ENCODE measurements around the gene USP34. TPM values are rescaled to one million over a fixed set of nuclear protein-coding genes. Genes with fewer than 3 reads are reported as not detected.

The USP34 gene
- total RNA-seq, 1 experiment from 2014 or later, result 76.3 TPM

DNA sequence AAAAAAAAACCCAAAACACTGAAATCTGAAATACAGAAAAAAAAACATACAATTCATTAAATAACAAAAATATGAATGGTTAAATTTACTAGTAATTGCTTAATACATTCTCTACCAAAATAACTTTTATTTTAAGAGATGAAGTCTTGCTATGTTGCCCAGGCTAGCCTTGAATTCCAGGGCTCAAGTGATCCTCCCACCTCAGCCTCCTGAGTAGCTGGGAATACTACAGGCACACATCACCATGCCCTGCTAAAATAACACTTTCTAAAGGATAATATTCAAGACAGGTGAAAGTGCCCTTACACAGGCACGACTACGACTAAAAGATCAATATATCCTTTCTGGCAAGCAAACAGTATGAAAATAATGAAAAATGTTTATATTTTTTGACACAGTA, 9.5 kb downstream of the USP34 start:
- Histone ChIP-seq H3K4me2 (ENCODE audit: low read length) (no peak overlapping the region), H3K36me3 (ENCODE audit: control insufficient read depth in 1 of 2, insufficient read depth in 2 of 2, low read length in 2 of 2) (no peaks in the 10 kb centered on the region), H3K4me1 (ENCODE audit: control insufficient read depth in 1 of 2, insufficient read depth in 2 of 2, low read length in 2 of 2) (peaks cover 22 to 40% of the 10 kb centered on the region in 2 experiments), H3K79me2 (ENCODE audit: insufficient read depth, low read length) (peaks cover 99% of the 10 kb centered on the region), H2AFZ (ENCODE audit: low read depth, low read length, poor library complexity, severe bottlenecking) (no peak overlapping the region), H3K9me3 (ENCODE audit: control insufficient read depth in 1 of 2, insufficient read depth in 1 of 2, low read depth in 1 of 2, low read length in 2 of 2) (no peaks in the 10 kb centered on the region), H3K27ac (ENCODE audit: low read depth, low read length) (no peak overlapping the region), H3K9me2 (ENCODE audit: insufficient read depth) (no peaks in the 10 kb centered on the region), H3K9ac (ENCODE audit: low read length) (no peak overlapping the region), H3K27me3 (ENCODE audit: insufficient read depth, low read length) (no peaks in the 10 kb centered on the region), H3K4me3 (replicated peaks in 1 of 2; ENCODE audit: low read depth in 1 of 2, low read length in 2 of 2) (no peak overlapping the region), H4K20me1 (ENCODE audit: insufficient read depth) (no peaks in the 10 kb centered on the region; the same call in 1 of the 2 replicates)
- ChIA-PET CTCF (no interaction called here), POLR2A (no interaction called here), RAD21 (ENCODE audit: low non-redundant PET in 1 of 2, low total read pairs in 2 of 2, uncharacterized antibody in 2 of 2, unreplicated experiment in 2 of 2) (no interaction called here)
- TF ChIP-seq POLR2AphosphoS5 (IDR thresholded peaks at IDR 0.05; ENCODE audit: low read depth, low read length) (no peak), ELF1 (IDR thresholded peaks at IDR 0.05; ENCODE audit: borderline replicate concordance, low read depth) (no peak), RAD21 (IDR thresholded peaks at IDR 0.05; ENCODE audit: low read depth) (no peak), ZBTB33 (IDR thresholded peaks at IDR 0.05; ENCODE audit: extremely low read depth, insufficient replicate concordance, low read length) (no peak), POLR2A (IDR thresholded peaks at IDR 0.05; ENCODE audit: borderline replicate concordance, extremely low read depth, insufficient read depth, insufficient read length) (no peak), ZFX (IDR thresholded peaks at IDR 0.05) (no peak), MAX (IDR thresholded peaks at IDR 0.05) (no peak), SP1 (IDR thresholded peaks at IDR 0.05; ENCODE audit: low read depth) (no peak)
- TF ChIP-seq, protein P1, sequence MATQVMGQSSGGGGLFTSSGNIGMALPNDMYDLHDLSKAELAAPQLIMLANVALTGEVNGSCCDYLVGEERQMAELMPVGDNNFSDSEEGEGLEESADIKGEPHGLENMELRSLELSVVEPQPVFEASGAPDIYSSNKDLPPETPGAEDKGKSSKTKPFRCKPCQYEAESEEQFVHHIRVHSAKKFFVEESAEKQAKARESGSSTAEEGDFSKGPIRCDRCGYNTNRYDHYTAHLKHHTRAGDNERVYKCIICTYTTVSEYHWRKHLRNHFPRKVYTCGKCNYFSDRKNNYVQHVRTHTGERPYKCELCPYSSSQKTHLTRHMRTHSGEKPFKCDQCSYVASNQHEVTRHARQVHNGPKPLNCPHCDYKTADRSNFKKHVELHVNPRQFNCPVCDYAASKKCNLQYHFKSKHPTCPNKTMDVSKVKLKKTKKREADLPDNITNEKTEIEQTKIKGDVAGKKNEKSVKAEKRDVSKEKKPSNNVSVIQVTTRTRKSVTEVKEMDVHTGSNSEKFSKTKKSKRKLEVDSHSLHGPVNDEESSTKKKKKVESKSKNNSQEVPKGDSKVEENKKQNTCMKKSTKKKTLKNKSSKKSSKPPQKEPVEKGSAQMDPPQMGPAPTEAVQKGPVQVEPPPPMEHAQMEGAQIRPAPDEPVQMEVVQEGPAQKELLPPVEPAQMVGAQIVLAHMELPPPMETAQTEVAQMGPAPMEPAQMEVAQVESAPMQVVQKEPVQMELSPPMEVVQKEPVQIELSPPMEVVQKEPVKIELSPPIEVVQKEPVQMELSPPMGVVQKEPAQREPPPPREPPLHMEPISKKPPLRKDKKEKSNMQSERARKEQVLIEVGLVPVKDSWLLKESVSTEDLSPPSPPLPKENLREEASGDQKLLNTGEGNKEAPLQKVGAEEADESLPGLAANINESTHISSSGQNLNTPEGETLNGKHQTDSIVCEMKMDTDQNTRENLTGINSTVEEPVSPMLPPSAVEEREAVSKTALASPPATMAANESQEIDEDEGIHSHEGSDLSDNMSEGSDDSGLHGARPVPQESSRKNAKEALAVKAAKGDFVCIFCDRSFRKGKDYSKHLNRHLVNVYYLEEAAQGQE (IDR thresholded peaks at IDR 0.05; ENCODE audit: low read depth), result no peak
- TF ChIP-seq, protein P2, sequence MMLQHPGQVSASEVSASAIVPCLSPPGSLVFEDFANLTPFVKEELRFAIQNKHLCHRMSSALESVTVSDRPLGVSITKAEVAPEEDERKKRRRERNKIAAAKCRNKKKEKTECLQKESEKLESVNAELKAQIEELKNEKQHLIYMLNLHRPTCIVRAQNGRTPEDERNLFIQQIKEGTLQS (IDR thresholded peaks at IDR 0.05), result no peak
- ATAC-seq (no peak), DNase-seq (ENCODE audit: low read depth, low spot score) (no peak)
- intact Hi-C loops (cut with micrococcal nuclease), result no loop called here
- BruUV-seq (replicated peaks), result no TSS peak

All from HCT116 (cell line).